Esophagus squamous epithelium (tissue), 4 donors: Measurements from ENCODE around the gene KCNN3.

Experiments used
- POLR2A ChIP-seq, 4 donors: fragments of 450-650 bp; IDR thresholded peaks; one replicate each; pipeline ENCODE4 v1.6.1; 2017; ENCODE audit warnings: antibody characterized with exemption in 4 of 4, mild to moderate bottlenecking in 4 of 4, moderate library complexity in 3 of 4
- TF ChIP-seq, protein P1 (sequence below), 6 experiments: fragments of 450-650 bp in 4 of 6; fragments of 200-600 bp in 2 of 6; sonication (generic) in 2 of 6; IDR thresholded peaks; one replicate each; pipeline ENCODE4 v1.5.1; 2016 to 2019; ENCODE audit warnings: antibody characterized with exemption in 6 of 6, mild to moderate bottlenecking in 4 of 6, moderate library complexity in 4 of 6

GRCh38 chr1:154729031-154729442 is 141.0 kb downstream of the KCNN3 start:
- TF ChIP-seq, protein P1, sequence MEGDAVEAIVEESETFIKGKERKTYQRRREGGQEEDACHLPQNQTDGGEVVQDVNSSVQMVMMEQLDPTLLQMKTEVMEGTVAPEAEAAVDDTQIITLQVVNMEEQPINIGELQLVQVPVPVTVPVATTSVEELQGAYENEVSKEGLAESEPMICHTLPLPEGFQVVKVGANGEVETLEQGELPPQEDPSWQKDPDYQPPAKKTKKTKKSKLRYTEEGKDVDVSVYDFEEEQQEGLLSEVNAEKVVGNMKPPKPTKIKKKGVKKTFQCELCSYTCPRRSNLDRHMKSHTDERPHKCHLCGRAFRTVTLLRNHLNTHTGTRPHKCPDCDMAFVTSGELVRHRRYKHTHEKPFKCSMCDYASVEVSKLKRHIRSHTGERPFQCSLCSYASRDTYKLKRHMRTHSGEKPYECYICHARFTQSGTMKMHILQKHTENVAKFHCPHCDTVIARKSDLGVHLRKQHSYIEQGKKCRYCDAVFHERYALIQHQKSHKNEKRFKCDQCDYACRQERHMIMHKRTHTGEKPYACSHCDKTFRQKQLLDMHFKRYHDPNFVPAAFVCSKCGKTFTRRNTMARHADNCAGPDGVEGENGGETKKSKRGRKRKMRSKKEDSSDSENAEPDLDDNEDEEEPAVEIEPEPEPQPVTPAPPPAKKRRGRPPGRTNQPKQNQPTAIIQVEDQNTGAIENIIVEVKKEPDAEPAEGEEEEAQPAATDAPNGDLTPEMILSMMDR (IDR thresholded peaks at IDR 0.05): no peak
- no peak for TF ChIP-seq POLR2A (IDR thresholded peaks at IDR 0.05)
